ENCODE measurements around the gene METTL23. TPM values are rescaled to one million over a fixed set of nuclear protein-coding genes. Genes with fewer than 3 reads are reported as not detected.

The METTL23 gene
- total RNA-seq, 4 donors from 2014 or later: 23.7 to 56.4 (median 31.2) TPM

DNA sequence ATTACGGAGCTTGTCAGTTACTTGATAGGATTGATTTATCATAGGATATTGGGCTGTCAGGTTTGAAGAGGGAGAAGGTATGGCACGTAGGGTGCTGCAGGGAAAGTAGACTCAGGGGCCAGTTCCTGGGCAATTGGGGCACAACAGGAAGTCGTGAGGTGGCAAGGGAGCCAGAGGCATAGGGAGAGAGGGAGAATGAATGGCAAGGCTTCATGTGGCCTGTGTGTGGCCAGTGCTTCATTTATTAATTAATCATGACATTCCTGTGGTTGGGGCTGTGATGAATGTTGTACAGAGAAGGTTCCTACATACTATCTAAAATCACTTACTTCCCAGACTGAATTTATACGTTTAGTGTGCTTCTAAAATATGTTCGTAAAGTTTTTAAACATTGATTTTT is 30.6 kb downstream of the METTL23 start:
- TF ChIP-seq, protein P1, sequence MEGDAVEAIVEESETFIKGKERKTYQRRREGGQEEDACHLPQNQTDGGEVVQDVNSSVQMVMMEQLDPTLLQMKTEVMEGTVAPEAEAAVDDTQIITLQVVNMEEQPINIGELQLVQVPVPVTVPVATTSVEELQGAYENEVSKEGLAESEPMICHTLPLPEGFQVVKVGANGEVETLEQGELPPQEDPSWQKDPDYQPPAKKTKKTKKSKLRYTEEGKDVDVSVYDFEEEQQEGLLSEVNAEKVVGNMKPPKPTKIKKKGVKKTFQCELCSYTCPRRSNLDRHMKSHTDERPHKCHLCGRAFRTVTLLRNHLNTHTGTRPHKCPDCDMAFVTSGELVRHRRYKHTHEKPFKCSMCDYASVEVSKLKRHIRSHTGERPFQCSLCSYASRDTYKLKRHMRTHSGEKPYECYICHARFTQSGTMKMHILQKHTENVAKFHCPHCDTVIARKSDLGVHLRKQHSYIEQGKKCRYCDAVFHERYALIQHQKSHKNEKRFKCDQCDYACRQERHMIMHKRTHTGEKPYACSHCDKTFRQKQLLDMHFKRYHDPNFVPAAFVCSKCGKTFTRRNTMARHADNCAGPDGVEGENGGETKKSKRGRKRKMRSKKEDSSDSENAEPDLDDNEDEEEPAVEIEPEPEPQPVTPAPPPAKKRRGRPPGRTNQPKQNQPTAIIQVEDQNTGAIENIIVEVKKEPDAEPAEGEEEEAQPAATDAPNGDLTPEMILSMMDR (IDR thresholded peaks at IDR 0.05; ENCODE audit: low read depth): no peak

DNA sequence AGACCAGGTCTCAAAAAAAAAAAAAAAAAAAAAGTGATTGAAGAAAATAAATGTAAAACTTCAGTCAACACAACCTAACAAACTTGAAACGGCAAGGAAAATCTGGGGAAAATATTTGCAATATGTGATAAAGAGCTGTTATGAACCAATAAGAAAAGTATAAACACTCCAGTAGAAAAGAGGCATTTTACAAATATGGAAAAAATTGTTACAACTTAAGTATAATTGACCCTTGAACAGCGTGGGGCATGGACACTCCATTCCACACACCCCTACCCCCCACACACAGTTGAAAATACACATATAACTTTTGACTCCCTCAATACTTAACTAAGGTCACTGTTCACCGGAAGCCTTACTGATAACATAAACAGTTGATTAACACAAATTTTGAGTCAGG is 31.9 kb downstream of the METTL23 start:
- TF ChIP-seq, protein P1 (IDR thresholded peaks at IDR 0.05; ENCODE audit: low read depth): no peak

DNA sequence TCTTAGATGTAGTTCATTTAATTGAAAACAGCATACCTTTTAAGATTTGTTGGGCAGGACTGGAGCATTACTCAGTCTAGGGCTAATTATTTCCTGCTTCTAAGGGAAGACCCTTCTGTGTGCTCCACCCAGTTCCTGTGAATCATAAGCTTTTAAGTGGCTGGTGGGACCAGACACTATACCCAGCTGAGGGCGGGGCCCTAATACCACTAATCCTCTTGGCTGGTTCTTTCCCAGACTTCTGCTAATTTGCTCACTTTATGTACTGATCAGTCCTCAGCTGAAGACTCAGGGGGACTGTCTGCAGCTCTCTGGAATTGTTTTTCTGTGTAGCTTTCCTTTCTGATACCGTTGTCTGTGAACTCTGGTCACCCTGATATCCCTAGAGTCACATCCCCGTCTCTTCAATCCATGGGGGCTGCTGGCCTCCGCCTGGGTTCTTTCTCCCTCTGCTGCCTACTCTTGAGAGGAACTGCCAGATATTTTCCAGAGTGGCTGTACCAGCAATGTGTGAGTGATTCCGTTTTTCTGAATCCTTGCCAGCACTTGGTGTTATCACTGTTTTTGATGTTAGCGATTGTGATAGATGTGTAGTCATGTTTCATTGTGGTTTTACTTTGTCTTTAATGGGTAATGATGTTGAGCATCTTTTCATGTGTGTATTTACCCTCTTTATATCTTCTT is 46.3 kb downstream of the METTL23 start:
- TF ChIP-seq, protein P1 (IDR thresholded peaks at IDR 0.05; ENCODE audit: low read depth): no peak

DNA sequence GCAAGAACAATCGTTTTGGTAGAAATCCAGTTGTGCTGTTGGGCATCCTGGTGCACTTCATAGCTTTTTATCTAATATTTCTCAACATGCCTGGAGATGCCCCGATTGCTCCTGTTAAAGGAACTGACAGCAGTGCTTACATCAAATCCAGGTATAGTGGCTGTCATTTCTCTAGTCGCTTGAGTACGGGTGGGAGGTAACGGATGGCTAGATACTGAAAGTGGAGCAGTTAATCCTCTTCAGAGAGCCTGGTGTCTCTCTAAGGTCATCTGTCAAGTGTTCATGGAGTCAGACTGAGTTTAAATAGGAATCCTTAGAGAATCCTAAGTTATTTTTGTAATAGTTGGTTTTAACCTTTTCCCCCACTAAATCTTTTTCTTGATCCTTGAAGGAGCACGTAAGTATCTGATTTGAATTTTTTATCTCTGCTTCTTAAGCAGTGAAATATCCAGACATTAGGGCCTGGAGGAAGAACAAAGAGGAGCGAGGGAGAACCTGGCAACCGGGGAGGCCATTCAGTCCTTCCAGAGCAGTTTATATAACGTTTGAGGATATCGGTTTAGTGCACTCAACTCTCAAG is 48.5 kb downstream of the METTL23 start:
- TF ChIP-seq, protein P1 (IDR thresholded peaks at IDR 0.05; ENCODE audit: low read depth): no peak

DNA sequence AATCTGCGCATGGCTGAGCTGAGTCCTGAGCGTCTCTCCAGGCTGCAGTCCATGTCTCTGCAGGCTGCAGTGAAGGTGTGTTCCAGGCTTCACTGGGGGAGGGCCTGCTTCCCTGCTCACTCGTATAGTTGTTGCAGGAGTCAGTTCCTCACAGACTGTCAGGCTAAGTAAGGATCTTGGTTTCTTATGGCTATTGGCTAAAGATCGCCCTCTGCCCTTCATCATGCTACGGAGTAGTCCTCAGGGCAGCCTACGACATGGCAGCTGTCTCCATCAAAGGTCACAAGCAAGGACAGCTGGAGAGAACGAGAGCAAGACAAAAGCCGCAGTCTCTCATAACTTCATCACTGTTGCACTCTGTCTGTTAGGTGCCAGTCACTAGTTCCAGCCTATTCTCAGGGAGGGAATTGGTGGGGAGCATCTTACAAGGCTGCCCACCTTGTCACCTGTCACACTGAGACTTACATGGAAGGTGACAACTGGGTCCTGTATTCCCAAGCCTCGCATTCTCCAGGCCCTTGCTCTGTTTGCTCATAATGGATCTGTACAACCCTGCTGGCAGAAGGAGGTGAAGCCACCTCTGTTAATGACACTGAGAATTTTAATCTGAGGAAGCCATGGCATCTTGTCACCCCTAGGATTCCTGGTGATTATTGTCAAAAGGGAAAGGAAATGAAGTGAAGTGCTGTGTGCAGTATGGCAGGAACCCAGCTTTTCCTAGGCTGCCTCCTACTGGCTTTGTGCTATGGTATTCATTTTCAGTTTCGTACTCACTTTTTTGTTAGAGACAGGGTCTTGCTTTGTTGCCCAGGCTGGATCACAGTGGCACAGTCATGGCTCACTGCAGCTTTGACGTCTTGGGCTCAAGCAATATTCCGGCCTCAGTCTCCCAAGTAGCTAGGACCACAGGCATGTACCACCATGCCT is 54.7 kb downstream of the METTL23 start:
- TF ChIP-seq, protein P1 (IDR thresholded peaks at IDR 0.05; ENCODE audit: low read depth): no peak

DNA sequence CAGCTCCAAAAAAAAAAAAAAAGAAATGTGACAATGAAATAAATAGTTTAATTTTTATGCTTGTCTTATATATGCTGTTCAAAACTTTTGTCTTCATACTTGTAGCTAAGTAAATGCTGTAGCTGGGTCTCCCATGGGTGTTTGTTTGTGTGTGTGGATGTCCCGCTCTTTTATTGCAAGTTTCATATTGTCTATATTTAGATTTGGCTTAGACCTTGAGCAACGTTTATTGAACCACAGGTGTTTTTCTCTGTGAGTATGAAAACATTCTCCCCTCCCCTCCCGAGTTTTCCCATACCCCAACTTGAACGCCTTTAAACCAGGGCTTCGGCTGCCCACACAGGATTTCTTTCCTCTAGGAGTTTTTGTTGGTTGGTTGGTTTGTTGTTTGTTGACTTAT is 56.5 kb downstream of the METTL23 start:
- TF ChIP-seq, protein P1 (IDR thresholded peaks at IDR 0.05; ENCODE audit: low read depth): no peak

Small RNA genes lying within 50 kb of the gene (small RNA-seq; reads per million reads assigned to genes)
- gene AC005837.3 (not detected), gene RF02271 (not detected), gene RNU6-97P (not detected), gene RNY4P36 (not detected)

Other genes starting within 250 kb of the METTL23 start
- 10 to 100 TPM; 23.2 to 68.0 (median 37.2) TPM for gene RHBDF2, start 225.4 kb upstream of the METTL23 start, total RNA-seq
- gene CYGB, start 189.1 kb upstream of the METTL23 start, total RNA-seq: 10 to 100 TPM; 29.9 to 48.6 (median 40.3) TPM
- gene PRCD, start 186.8 kb upstream of the METTL23 start, total RNA-seq: 10 to 100 TPM in 3 of 4 donors, 1 to 10 TPM in 1; 8.0 to 15.6 (median 11.3) TPM
- gene ST6GALNAC2, start 141.0 kb upstream of the METTL23 start, total RNA-seq: 10 to 100 TPM in 2 of 4 donors, 1 to 10 TPM in 2; 4.2 to 18.0 (median 12.7) TPM
- gene ST6GALNAC1, start 83.1 kb upstream of the METTL23 start, total RNA-seq: 1 to 10 TPM in 3 of 4 donors, under 1 TPM in 1; 0.51 to 1.8 (median 1.5) TPM
- 100 to 1,000 TPM; 124 to 243 (median 165) TPM for gene MXRA7, start 15.9 kb upstream of the METTL23 start, total RNA-seq
- 10 to 100 TPM; 17.5 to 21.8 (median 18.8) TPM for gene JMJD6, start 233 bp upstream of the METTL23 start, total RNA-seq
- 100 to 1,000 TPM; 126 to 238 (median 159) TPM for gene SRSF2, start 10.5 kb downstream of the METTL23 start, total RNA-seq
- 10 to 100 TPM; 18.5 to 35.9 (median 26.9) TPM for gene MFSD11, start 11.3 kb downstream of the METTL23 start, total RNA-seq
- under 1 TPM in 2 of 4 donors, not detected in 2; 0.19 to 0.88 TPM for gene MGAT5B, start 141.6 kb downstream of the METTL23 start, total RNA-seq